ACHN (cell line): ENCODE data around the gene TM9SF1.

Source experiments
- DNase-seq: peaks from one replicate; pipeline ENCODE4 v3.0.0-alpha.2; 2015
- in situ Hi-C: cut with HindIII; loops from 2 replicates; pipeline ENCODE4 v1.10.0; 2017; ENCODE audit warnings: low sequenced_read_pairs, low pct_ligation_motif_present, low pct_unique_long_range_greater_than_20kb

Gene TM9SF1

DNA sequence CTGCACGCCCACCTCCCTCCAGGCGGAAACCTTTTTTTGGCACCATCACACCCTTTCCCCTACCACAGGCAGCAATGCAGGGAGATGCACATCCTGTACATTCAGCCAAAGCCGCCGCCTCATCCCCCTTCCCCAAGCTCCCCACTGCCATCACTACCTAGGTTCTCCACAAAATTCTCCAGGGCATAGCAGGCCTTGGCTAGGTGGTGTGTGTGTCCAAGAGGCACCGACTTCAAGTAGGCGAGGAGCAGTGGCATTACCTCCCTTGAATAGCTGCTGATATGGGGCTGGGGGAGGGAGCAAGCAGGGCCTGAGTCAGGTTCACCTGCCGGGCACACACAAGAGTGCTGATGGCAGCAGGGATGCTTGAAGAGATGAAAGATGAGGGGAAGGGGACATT, 10.2 kb downstream of the TM9SF1 start:
- in situ Hi-C loops = no loop called here
- no peak for DNase-seq

- in situ Hi-C loops = no loop called here
- no peak for DNase-seq
Measured at GRCh38 chr14:24184104-24184970, 10.9 kb downstream of the TM9SF1 start.

DNA sequence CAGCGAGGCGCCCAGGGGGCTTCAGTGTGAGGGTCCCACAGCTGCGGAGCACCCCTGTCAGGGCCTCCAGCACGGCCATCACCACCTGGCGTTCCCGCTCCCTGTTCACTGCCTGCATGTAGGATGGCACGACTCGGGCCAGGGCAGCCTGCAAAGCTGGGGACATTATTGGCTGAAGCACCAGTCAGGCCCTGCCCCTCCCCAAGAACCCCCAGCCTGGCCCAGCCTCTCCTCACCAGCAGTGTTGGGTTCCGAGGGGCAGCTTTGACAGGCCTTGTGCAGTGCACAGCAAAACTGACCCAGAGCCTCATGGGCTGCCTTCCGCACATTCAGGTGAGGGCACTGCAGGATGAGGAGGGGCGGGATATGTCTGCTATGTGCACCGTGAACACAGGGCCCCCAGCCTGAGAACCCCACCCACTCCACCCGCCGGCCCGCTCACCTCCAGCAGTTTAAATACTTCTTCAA, 12.2 kb downstream of the TM9SF1 start:
- in situ Hi-C loops = no loop called here
- DNase-seq = no peak

GRCh38 chr14:24182110-24182882, 12.9 kb downstream of the TM9SF1 start:
- in situ Hi-C loops = no loop called here

GRCh38 chr14:24181371-24182077, 13.7 kb downstream of the TM9SF1 start:
- no peak for DNase-seq
- in situ Hi-C loops = no loop called here

More at GRCh38 chr14:24182110-24182882, 12.9 kb downstream of the TM9SF1 start:
- no peak for DNase-seq

DNA sequence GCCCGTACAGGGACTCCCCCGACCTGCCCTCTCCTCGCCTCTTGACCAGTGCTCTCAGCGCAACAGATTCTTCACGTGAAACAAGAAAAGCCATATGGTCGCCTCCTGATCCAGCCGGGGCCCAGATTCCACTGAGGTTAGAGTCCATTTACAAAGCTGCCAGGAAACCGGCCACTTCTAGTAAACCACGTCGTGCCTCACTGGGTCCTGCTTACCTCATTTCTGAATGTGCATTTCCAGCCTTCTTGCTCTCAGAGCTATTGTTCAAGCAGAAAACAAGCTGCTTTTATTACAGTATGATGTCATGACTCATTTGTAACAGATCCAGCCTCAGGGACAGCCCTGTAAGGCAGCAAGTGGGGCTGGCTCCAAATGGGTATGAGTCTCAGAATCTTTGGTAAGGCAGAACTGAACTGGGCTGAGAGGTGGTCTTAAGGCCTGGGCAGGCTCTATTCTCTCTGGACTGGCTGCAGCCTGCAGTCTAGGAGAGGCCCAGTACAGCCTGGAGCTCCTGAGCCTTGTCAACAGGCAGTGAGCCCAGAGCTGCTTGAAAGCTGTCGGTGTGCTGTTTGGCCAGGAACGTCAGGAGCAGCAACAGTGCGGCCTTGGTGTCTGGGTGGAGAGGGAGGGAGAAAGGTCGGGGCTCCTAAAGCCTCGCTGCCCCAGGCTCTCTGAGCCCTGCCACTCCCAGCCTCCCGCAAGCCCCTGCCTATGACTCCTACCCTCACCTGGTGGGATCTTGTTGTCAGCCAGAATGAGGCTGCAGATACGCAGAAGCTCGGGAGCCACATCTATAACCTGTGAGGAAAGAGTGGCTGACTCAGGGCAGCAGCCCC, 15.1 kb downstream of the TM9SF1 start:
- in situ Hi-C loops = no loop called here
- DNase-seq = peak; percentile 85

DNA sequence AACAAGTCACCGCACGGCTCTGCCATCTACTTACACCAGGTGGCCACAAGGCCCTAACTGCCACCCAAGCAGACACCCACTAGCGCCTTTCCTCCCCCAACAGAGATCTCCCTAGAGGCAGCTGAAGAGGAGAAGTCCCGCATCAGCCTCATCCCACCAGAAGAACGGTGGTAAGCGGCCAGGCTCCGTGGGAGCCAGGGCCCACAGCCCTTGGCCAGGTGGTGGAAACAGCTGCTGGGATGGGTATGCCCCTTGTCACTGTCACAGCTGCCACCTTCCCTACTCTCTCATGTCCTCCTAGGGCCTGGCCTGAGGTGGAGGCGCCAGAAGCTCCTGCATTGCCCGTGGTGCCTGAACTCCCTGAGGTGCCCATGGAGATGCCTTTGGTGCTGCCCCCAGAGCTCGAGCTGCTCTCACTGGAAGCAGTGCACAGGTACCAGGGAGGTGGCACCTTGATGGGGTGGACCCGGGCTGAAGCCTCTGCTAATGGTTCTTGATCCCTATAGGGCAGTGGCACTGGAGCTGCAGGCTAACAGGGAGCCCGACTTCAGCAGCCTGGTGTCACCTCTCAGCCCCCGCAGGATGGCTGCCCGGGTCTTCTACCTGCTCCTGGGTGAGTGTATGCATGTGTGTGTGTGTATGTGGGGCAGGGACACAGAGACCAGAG, 15.8 kb downstream of the TM9SF1 start:
- no peak for DNase-seq
- in situ Hi-C loops = no loop called here

- in situ Hi-C loops = no loop called here
- no peak for DNase-seq
Measured at GRCh38 chr14:24178399-24179178, 16.7 kb downstream of the TM9SF1 start.

GRCh38 chr14:24177891-24178290, 17.4 kb downstream of the TM9SF1 start:
- no peak for DNase-seq
- in situ Hi-C loops = no loop called here

- in situ Hi-C loops = no loop called here
- no peak for DNase-seq
Measured at GRCh38 chr14:24177041-24177825, 18.0 kb downstream of the TM9SF1 start.

GRCh38 chr14:24176599-24176998, 18.6 kb downstream of the TM9SF1 start:
- in situ Hi-C loops = no loop called here
- no peak for DNase-seq

- DNase-seq = no peak
Measured at GRCh38 chr14:24172871-24173281, 22.4 kb downstream of the TM9SF1 start.

GRCh38 chr14:24172261-24172860, 22.9 kb downstream of the TM9SF1 start:
- no peak for DNase-seq
- in situ Hi-C loops = no loop called here

More at GRCh38 chr14:24172871-24173281, 22.4 kb downstream of the TM9SF1 start:
- in situ Hi-C loops = no loop called here

DNA sequence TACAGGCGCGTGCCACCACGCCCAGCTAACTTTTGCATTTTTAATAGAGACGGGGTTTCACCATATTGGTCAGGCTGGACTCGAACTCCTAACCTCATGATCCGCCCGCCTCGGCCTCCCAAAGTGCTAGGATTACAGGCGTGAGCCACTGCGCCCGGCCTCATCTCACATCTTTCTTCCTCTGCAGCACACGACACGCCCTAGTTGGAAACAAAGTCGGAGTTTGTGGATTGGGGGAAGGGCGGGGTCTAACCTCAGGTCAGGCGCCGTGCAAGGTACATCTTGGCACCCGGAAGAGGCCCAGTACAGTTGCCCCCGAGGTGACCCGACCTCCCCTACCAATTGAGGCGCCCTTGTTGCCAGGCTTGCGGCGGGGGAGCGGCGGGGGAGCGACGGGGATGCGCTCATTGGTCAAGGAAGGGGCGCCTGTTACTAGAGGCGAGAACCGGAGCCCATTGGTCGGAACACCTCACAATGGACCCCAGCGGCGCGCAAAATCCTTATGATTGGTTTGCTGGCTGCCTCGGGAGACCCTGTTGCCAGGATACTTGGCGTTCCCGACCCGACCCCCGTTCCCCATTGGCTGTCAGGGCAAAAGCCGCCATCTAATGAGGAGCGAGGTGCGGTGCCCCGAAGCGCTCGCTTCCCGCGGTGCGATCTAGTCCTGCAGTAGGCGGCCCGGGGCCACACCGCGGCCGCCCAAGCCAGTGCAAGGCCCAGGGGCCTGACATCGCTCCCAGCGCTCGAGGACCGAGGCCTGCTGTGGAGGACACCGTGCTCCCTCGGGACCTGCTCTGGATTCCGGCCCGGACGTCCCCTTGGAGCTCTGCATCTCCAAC, 23.6 kb downstream of the TM9SF1 start, which contains the start of gene REC8:
Gene REC8, plus strand, starts transcription at position 659 of the 839 bp plus-strand sequence. CDS start 473 bp downstream, outside the sequence.
- in situ Hi-C loops = no loop called here
- no peak for DNase-seq
